HPDE6-E6E7 (cell line): ENCODE measurements around the gene COL4A1.
A peak's percentile ranks its signal among the peaks of the same experiment; 100 is the strongest.

ENCODE experiments used
- DNase-seq: peaks from one replicate; pipeline ENCODE4 v3.0.0; 2011; ENCODE audit warnings: missing footprints; ENCODE audit errors: extremely low spot score

Gene COL4A1

DNA sequence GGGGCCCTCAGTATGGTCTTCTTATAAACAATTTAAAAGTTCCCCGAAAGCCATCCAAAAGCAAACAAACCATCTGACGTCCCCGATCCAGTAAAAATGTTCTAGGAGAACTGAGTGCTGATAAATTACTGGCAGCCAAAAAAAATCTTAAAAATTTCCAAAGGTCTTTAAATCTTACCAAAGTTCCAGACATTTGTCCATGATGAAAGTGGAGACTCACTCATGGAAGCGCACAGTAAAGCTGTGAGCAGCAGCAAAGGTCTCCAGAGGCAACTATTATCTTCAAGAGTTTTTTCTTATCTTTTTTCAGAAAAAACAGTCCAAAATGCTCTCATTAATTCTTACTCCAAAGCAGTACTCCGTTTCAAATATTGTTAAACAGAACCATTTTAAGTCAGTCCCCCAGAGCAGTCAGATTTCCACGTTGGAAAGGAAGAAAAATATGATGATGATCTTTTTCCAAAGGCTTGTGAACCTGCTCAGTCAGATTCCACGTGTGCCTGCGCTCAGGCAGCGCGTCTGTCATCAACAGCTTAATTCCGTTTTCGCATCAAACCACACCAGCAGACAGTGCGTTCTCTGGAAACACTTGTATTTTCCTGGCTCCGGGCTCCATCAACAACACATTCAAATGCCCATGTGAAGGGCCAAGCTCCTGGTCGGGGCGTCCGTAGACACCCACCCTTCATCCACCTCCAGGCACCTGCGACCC, 85.4 kb downstream of the COL4A1 start:
- DNase-seq: no peak

GRCh38 chr13:110220471-110220870, 86.5 kb downstream of the COL4A1 start:
- no peak for DNase-seq

DNA sequence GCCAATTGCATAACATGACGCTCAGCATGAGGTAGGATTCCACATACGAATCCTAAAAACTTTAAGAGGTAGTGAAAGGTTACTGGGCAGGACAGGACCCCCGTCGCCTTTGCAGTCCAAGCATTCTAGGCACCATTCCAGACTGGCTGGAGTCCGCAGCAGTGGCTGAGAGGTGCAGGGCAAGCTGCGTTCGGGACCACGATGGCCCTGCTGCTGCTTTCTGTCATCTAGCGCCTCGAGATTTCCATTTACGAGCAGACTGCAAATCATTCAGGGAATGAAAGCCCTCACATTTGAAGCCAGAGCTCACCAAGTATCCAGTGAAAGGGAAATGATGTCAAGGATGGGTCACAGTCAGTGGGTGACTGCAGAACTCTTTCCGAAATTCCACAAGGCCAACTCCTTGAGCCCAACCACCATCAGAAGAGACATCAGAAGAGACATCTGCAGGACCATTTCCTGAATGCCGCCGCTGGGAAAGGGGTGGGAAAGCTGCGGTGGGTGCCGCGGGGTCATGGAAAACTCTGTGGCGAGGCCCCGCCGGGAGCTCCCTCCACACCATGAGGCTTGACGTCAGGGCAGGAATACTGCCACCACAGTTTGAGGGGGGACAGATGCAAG, 88.3 kb downstream of the COL4A1 start:
- DNase-seq: no peak

- DNase-seq: no peak
Observed at GRCh38 chr13:110217811-110218210, 89.1 kb downstream of the COL4A1 start.

DNA sequence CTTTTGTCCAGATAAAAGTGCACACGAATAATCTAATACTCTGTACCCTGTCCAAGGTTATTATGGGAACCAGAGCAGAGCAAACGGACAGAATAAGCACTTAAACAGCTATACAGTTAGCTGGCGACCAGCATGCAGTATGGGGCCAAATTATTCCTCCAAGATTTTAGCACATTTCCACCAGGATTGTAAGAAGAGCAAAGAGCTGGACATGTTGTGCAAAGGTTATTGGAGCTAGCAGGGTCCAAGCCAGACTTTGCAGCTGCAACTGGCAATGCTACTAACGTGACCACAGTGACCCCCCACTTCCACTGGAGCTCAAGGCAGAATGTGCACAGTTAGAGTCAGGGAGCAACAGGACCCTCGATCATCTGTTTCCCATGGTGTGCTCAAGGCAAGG, 89.9 kb downstream of the COL4A1 start:
- no peak for DNase-seq

GRCh38 chr13:110216398-110217041, 90.4 kb downstream of the COL4A1 start:
- DNase-seq: no peak

DNA sequence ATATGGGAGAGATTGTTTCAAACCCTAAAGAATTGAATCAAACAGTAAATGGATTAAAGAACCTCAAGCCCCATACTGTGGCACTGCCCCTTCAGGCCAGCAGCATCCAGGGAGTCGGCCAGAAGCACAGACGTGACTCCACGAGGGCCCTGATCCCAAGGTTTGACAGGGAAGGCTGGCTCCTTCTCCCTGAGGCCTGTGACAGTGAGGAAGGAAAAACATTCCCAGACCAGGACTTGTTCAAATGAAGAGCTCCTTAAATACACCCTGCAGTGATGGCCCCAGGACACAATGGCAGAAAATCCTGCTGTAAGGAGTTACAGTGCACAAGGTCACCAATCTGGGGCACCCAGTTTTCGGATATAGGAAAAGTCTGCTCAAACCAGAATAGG, 91.0 kb downstream of the COL4A1 start:
- DNase-seq: no peak

- DNase-seq: no peak
Observed at GRCh38 chr13:110215606-110216005, 91.4 kb downstream of the COL4A1 start.

DNA sequence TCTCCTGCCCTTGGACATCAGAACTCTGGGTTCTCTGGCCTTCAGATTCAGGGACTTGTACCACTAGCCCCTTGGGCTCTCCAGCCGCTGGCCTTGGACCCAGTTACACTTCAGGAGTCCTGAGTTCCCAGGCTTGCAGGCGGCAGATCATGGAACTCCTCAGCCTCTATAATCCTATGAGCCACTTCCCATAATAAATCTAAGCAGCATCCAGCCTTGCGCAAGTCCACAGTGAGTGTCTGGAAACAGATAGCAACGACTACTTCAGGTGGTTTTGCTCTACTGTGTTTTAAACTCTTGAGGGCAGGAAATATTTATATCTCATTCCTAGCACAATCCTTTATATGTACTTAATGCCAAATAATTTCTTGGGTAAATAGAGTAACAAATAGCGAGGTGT, 92.3 kb downstream of the COL4A1 start:
- DNase-seq: no peak

GRCh38 chr13:110213461-110214074, 93.4 kb downstream of the COL4A1 start:
- no peak for DNase-seq

DNA sequence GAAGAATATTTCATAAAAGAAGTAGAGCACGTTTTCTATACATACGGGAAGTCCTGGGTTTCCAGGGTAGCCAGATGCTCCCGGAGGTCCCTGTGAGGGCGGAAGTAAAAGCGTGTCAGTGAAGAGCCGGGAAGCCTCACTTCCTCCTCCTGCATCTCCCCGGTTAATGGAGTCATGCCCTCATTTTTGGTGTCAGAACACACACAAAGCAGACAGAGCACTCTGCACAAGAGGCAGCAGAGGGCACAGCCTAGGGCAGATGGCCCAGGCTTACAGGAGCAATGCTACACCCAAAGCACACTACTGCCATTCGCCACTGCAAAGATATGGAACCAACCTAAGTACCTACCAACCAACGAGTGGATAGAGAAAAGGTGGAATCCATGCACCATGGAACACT, 94.4 kb downstream of the COL4A1 start:
- no peak for DNase-seq

GRCh38 chr13:110211735-110212134, 95.2 kb downstream of the COL4A1 start:
- no peak for DNase-seq

- DNase-seq: no peak
Observed at GRCh38 chr13:110211046-110211445, 95.9 kb downstream of the COL4A1 start.

- DNase-seq: no peak
Observed at GRCh38 chr13:110210604-110210985, 96.4 kb downstream of the COL4A1 start.

GRCh38 chr13:110209950-110210603, 96.9 kb downstream of the COL4A1 start:
- peak; percentile 67 for DNase-seq

DNA sequence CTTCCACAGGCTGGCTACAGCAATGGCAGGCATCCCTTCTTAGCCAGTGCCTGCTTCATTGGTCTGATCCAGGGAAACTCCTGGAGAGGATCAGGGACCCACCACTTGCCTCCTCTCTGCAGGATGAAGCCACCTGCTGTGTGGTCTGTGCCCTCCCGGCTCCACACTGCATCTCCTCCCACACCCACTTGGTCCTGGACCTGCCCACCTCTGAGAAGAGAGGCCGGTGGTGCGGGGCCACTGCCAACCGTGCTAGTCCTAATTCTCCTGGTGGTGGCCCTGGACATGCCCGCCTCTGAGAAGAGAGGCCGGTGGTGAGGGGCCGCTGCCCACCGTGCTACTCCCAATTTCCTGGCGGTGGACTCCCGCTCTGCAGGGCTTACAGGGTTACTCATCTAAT, 98.8 kb downstream of the COL4A1 start:
- no peak for DNase-seq

GRCh38 chr13:110206996-110207395, 100.0 kb downstream of the COL4A1 start:
- no peak for DNase-seq

DNA sequence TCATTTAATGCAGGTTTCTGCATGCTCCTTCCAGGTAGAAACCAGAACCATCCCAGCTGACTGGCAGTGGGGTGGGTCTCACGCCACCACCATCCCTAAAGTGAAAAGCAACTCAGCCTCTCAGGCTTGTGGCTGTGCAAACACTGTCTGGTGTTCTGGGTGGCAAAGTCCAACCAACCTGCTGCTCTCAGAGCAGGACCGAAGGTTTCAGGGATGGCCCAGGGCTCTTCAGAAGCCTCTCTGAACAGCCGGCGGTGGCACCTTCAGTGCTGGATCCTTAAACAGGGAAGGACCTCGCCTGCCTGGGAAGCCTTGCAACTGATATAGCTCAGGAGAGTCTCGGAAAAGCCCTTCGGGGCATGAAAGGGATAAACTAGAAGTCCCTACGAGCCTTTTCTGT, 100.8 kb downstream of the COL4A1 start:
- DNase-seq: no peak

DNA sequence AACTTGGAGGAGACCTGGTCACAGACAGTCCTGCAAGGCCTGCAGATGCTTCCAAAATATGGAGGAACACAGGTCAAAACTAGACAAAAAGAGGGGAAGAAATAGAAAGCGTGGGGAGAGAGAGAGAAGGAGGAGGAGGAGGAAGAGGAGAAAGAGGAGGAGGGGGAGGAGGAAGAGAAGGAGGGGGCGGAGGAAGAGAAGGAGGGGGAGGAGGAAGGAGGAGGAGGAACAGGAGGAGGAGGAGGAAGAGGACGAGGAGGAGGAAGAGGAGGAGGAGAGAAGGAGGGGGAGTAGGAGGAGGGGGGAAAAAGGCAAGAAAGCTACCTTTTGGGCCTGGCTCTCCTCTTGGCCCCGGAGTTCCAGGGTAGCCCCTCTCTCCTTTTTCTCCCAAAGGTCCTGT, 105.8 kb downstream of the COL4A1 start:
- DNase-seq: no peak

DNA sequence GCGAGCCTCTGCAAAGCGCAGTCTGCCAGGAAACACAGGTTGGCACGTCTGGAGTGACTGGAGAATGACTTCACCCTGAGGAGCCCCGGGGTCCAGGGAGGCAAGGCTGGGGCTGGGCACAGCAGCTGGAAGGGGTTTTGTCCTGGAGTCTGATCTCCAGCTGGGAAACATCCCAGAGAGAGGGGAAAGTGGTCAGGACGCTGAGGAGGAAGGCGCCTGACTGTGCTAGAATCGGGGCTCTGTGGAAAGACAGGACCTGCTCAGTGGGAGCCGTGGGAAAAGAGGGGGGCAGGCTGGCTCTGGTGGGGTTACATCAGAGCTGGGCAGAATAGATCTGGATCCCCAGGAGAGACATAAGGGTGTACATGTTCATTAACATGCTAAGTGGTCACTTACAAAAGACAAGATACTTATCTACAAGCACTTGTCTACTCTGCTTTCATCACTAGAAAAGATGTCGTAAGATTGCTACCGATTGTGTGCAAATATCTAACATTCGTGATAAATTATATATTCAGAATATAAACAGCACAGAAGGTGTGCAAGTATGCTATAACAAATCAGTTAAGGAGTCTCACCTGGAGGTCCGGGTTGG, 106.6 kb downstream of the COL4A1 start:
- no peak for DNase-seq

DNA sequence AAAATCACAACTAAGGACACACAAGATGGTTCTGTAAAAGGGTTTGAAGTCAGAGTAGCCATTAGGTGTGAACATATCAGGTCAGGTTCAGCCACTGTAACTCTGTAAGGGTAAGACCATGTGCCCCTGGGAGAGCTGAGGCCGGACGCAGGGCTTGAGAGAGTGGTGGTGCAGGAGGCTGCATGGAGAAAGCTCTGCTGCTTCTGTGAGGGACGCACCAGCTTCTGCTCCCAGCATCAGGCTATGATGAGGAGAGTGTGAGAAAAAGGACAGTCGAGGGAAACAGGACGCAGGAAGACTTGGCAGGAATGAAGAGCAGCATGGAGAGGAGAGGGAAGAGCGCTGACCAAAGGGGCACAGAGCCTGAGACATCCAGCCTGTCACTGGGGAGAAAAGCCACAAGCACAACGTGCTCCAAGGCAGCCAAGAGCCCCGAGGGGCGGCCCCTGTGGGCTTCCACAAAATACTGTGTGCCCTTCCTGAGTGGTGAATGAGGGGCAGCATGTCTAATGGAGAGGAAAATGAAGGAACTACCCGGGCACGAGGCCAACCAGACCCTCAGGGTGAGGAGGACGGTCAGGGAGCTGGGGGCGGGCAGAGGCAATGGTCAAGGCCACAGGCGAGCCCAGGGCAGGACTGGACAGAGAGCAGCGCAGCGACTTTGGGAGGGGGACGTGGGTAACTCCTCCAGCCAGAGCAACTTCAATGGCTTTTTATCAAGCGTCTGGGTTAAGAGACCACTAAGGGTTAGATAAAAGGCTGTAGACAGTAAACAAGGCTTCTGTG, 107.7 kb downstream of the COL4A1 start:
- DNase-seq: no peak
